Fibroblast of peridontal ligament (primary cell): Measurements from ENCODE around the gene TUBA1B.

Source experiments
- DNase-seq: peaks from one replicate; pipeline ENCODE4 v3.0.0-alpha.2; 2010; ENCODE audit errors: extremely low read depth

TUBA1B gene

GRCh38 chr12:49126852-49127763 lies 4.1 kb downstream of the TUBA1B start:
- DNase-seq, result no peak

- peak; percentile 78 for DNase-seq
These were observed 10.0 kb downstream of the TUBA1B start for GRCh38 chr12:49121047-49121696.

- no peak for DNase-seq
These were observed 20.0 kb downstream of the TUBA1B start for GRCh38 chr12:49111206-49111605.

DNA sequence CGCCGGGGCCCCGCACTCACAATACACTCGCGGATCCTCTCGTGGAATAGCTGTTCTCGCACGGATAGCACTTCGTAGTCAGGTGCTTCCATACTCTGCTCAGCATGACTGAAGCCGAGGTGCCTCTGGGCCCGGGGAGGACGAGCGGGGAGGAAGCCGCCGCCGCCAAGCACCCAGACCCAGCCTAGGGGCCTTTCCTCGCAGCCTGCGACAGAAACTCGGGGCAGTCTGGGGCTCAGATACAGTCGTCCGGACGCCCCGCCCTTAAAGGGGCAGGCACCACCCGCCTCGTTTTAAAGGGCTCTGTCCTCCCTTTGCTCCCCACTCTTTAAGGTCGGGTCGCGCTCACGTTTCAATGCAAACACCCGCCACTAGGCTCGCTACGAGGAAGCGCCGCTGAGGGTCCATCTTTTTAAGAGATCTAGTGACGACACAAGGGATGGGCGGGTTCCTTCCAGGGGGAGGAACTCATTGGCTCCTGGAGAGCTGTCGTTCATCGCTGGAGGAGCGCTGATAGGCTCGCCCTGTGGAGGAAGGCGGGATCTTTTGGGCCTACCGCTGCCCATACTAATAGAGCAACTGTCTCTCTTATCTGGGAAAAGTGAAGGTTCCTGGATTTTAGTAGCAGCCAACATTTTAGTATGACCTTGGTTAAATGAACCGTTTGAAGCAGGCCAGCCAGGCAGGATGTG lies 20.6 kb downstream of the TUBA1B start, which contains the start of gene LMBR1L:
LMBR1L (minus strand) TSS at position 384 of the 692 bp plus-strand sequence; CDS start at position 92, 292 bp downstream.
- peak; percentile 99 for DNase-seq

GRCh38 chr12:49109641-49110463 lies 21.3 kb downstream of the TUBA1B start:
- DNase-seq, result no peak

- DNase-seq, result peak; percentile 33
These were observed 22.2 kb downstream of the TUBA1B start for GRCh38 chr12:49108958-49109404.

GRCh38 chr12:49105504-49106084 lies 25.6 kb downstream of the TUBA1B start:
- no peak for DNase-seq

DNA sequence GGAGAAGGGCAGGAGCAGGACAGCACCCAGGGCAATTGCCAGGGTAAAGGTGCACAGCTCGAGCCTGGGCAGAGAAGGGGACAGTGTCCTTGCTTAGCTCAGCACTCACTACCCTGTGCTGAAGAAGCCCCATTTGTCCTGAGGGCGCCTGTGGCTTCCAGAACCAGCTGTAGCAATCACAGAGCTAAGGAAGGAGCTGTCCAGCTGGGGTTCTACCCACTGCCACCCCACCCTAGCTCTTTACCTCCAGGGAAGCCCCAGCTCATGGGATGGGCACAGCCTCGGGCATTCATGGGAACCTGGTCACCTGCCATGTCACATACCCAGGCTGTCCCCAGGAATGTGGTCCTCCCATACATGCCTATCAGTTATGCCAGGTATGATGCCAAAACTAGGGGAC lies 26.4 kb downstream of the TUBA1B start:
- no peak for DNase-seq

GRCh38 chr12:49100380-49100779 lies 30.8 kb downstream of the TUBA1B start:
- no peak for DNase-seq

DNA sequence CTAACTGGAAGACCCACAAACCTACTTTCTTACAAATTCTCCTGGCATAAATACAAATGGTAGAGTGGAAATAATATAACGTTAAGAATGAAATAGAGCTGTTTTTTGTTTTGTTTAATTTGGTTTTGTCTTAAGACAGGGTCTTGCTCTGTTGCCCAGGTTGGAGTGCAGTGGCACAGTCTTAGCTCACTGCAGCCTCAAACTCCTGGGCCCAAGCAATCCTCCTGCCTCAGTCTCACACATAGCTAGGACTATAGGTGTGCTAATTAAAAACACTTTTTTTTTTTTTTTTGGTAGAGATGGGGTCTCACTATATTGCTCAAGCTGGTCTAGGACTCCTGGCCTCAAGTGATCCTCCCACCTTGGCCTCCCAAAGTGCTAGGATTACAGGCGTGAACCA lies 32.5 kb downstream of the TUBA1B start:
- DNase-seq, result no peak

GRCh38 chr12:49098035-49098451 lies 33.2 kb downstream of the TUBA1B start:
- peak; percentile 46 for DNase-seq

GRCh38 chr12:49097381-49097780 lies 33.8 kb downstream of the TUBA1B start:
- no peak for DNase-seq

GRCh38 chr12:49094975-49095365 lies 36.2 kb downstream of the TUBA1B start:
- no peak for DNase-seq

DNA sequence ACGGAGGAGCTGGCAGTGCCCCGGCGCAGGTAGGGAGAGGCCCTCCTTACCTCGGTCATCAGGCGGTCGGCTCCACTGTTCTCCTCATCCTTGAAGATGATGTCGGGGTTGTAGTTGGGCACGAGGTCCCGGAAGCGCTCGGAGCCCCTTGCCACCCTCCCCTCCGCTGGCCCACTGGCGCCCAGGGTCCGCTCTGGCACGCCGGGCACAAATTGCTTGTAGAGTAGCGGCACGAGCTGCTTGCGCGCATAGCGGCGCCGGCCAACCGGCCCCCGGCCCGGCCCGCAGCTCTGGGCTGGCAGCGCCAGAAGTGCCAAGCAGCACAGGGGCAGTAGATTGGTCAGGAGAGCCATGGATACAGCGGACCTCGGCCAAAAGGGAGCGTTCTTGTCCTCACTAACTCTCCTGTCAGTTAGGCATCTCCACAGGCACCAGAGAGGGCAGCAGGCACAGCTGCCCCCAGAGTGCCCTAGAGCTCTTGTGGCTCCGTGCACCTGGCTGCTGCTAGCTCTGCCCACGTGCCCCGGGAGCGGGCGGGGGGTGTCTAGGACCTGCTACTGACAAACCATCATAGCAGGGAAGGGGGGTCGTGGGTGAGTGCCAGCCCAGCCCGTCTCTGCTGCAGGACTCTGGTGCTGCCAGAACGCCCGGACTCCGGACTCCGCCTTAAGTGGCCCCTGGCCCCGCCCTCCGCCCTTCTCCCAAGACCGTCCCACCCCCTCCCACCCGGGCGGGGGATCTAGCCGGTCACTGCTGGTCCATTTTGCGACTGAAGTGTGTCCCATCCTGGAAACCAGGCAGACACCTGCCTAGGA lies 36.8 kb downstream of the TUBA1B start, which contains the start of gene DHH:
DHH (minus strand) TSS at position 642 of the 815 bp plus-strand sequence; CDS start at position 353, 289 bp downstream.
- DNase-seq, result no peak

DNA sequence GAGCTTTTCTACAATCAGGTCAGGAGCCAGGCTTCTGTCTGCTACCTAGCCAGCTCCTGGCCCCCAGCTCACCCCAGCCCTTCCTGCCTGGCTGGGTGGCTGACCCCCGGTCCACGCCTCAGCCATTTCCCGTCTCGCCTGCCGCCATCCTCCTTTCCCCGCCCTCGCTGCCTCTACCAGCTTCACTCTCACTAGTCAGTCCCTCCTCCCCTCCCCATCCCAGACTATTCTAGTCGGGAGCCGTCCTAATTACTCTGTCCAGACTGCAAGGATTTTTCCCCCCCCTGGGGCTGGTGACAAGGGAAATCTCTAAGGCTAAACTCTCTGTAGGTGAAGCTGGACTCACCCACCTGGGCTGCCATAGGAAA lies 37.4 kb downstream of the TUBA1B start:
- DNase-seq, result no peak

GRCh38 chr12:49092816-49093406 lies 38.3 kb downstream of the TUBA1B start:
- DNase-seq, result no peak

DNA sequence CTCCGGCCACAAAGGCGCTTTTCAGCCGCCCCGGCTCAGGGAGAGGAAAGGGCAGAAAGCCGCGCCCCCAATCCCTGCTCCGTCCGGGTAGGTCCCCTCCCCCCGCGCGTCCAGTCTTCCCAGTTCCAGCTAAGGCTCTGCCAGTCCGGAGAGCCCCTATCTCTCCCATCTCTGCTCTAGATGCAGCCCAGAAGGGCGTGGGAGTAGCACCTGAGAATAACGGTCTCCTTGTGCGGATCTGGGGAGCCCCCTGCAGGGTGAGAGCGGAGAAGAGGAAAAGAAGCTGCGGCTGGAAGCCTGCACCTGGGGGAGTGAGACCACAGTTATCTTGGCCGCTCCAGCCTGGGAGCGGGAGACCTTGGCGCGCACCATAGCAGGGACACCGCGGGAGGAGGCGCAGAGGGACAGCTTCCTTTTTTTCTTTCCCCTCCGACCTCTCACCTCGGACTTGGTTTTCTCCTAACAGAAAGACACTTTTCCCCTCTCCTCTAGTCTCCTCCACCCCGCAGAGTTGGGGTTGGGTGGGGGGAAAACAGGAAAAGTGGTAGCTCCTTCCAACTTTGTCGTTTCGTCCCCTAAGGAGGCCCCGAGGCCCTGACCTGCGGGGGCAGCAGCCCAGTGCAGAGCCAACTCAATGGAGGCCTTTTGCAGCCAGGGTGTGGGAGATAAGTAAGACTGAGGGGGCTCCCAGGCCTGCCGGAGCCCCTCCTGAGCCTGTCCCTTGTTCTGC lies 38.9 kb downstream of the TUBA1B start:
- peak; percentile 33 for DNase-seq

GRCh38 chr12:49091836-49092085 lies 39.4 kb downstream of the TUBA1B start:
- no peak for DNase-seq
